ENCODE measurements around the gene SATB2. TPM values are rescaled to one million over a fixed set of nuclear protein-coding genes. Genes with fewer than 3 reads are reported as not detected.

SATB2 gene
- total RNA-seq, 1 experiment from 2014 or later: 13.8 TPM

- ChIA-PET POLR2A (no interaction called here), CTCF (no interaction called here)
These were observed 128.3 kb downstream of the SATB2 start for GRCh38 chr2:199329466-199329865.

More at GRCh38 chr2:199329466-199329865, 128.3 kb downstream of the SATB2 start:
- H2AFZ ChIP-seq (ENCODE audit: low read depth, low read length, poor library complexity, severe bottlenecking): no peak overlapping the region
- ATAC-seq (no peak), DNase-seq (ENCODE audit: low read depth, low spot score) (no peak)
- no peaks in the 10 kb centered on the region for H3K9me2 ChIP-seq (ENCODE audit: insufficient read depth)
- no peak overlapping the region for H3K27ac ChIP-seq (ENCODE audit: low read depth, low read length)
- no peaks in the 10 kb centered on the region for H4K20me1 ChIP-seq (ENCODE audit: insufficient read depth)
- intact Hi-C loops (cut with micrococcal nuclease): no loop called here
- H3K9ac ChIP-seq (ENCODE audit: low read length): no peak overlapping the region
- RAD21 ChIA-PET (ENCODE audit: low non-redundant PET in 1 of 2, low total read pairs in 2 of 2, uncharacterized antibody in 2 of 2, unreplicated experiment in 2 of 2): no interaction called here
- no peaks in the 10 kb centered on the region for H3K27me3 ChIP-seq (ENCODE audit: insufficient read depth, low read length)
- peaks cover 0 to 6% of the 10 kb centered on the region in 2 experiments; a peak in 2 of 4 replicates for H3K36me3 ChIP-seq (ENCODE audit: control insufficient read depth in 1 of 2, insufficient read depth in 2 of 2, low read length in 2 of 2)
- H3K9me3 ChIP-seq (ENCODE audit: control insufficient read depth in 1 of 2, insufficient read depth in 1 of 2, low read depth in 1 of 2, low read length in 2 of 2): no peaks in the 10 kb centered on the region
- H3K4me2 ChIP-seq (ENCODE audit: low read length): no peak overlapping the region
- H3K4me1 ChIP-seq (ENCODE audit: control insufficient read depth in 1 of 2, insufficient read depth in 2 of 2, low read length in 2 of 2): no peaks in the 10 kb centered on the region
- no peak overlapping the region for H3K4me3 ChIP-seq (replicated peaks in 1 of 2; ENCODE audit: low read depth in 1 of 2, low read length in 2 of 2)
- H3K79me2 ChIP-seq (ENCODE audit: insufficient read depth, low read length): no peaks in the 10 kb centered on the region
- no TSS peak for BruUV-seq (replicated peaks)
- TF ChIP-seq JUND (IDR thresholded peaks at IDR 0.05) (no peak), CEBPB (IDR thresholded peaks at IDR 0.05; ENCODE audit: low read depth) (no peak), TCF7L2 (IDR thresholded peaks at IDR 0.05; ENCODE audit: borderline replicate concordance, extremely low read depth, insufficient read depth, insufficient read length) (no peak), ZFX (IDR thresholded peaks at IDR 0.05) (no peak), EZH2phosphoT487 (IDR thresholded peaks at IDR 0.05; ENCODE audit: borderline replicate concordance) (no peak), ELF1 (IDR thresholded peaks at IDR 0.05; ENCODE audit: borderline replicate concordance, low read depth) (no peak), SRF (IDR thresholded peaks at IDR 0.05; ENCODE audit: low read depth) (no peak), SP1 (IDR thresholded peaks at IDR 0.05; ENCODE audit: low read depth) (no peak), REST (IDR thresholded peaks at IDR 0.05; ENCODE audit: low read depth) (no peak), EGR1 (IDR thresholded peaks at IDR 0.05; ENCODE audit: low read depth) (no peak), POLR2A (IDR thresholded peaks at IDR 0.05; ENCODE audit: borderline replicate concordance, extremely low read depth, insufficient read depth, insufficient read length) (no peak), POLR2AphosphoS5 (IDR thresholded peaks at IDR 0.05; ENCODE audit: low read depth, low read length) (no peak), SIN3A (IDR thresholded peaks at IDR 0.05; ENCODE audit: low read depth) (no peak), EZH2 (IDR thresholded peaks at IDR 0.05) (no peak)
- TF ChIP-seq, protein P1, sequence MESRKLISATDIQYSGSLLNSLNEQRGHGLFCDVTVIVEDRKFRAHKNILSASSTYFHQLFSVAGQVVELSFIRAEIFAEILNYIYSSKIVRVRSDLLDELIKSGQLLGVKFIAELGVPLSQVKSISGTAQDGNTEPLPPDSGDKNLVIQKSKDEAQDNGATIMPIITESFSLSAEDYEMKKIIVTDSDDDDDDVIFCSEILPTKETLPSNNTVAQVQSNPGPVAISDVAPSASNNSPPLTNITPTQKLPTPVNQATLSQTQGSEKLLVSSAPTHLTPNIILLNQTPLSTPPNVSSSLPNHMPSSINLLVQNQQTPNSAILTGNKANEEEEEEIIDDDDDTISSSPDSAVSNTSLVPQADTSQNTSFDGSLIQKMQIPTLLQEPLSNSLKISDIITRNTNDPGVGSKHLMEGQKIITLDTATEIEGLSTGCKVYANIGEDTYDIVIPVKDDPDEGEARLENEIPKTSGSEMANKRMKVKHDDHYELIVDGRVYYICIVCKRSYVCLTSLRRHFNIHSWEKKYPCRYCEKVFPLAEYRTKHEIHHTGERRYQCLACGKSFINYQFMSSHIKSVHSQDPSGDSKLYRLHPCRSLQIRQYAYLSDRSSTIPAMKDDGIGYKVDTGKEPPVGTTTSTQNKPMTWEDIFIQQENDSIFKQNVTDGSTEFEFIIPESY (IDR thresholded peaks at IDR 0.05; ENCODE audit: extremely low read depth, insufficient replicate concordance, low read length): no peak

Data from HCT116 (cell line).